ENCODE data around the gene CCDC92. TPM values are rescaled to one million over a fixed set of nuclear protein-coding genes. Genes with fewer than 3 reads are reported as not detected.
"Not testable (repeated sequence)": the region's sequence is repeated elsewhere in the genome, so short reads cannot be mapped to it uniquely, and the experiment has no call there.

The CCDC92 gene
- total RNA-seq, 2 experiments from 2014 or later, result 4.8 to 5.0 TPM

- no peak overlapping the region for H3K4me3 Mint-ChIP-seq
- no peak overlapping the region for H3K27ac Mint-ChIP-seq
- DNase-seq, result no peak
- no peaks in the 10 kb centered on the region for H3K4me1 Mint-ChIP-seq
- no peaks in the 10 kb centered on the region for H3K36me3 Mint-ChIP-seq
- H3K9me3 Mint-ChIP-seq, result no peaks in the 10 kb centered on the region
- H3K27me3 Mint-ChIP-seq, result no peaks in the 10 kb centered on the region
Measured at GRCh38 chr12:123951467-123951866, 21.2 kb downstream of the CCDC92 start.

- Mint-ChIP-seq H3K4me3 (no peak overlapping the region), H3K36me3 (no peaks in the 10 kb centered on the region), H3K27me3 (no peaks in the 10 kb centered on the region), H3K9me3 (no peaks in the 10 kb centered on the region), H3K27ac (no peak overlapping the region), H3K4me1 (no peaks in the 10 kb centered on the region)
- DNase-seq, result no peak
Measured at GRCh38 chr12:123950476-123951349, 21.9 kb downstream of the CCDC92 start.

- no peaks in the 10 kb centered on the region for H3K36me3 Mint-ChIP-seq
- no peaks in the 10 kb centered on the region for H3K27me3 Mint-ChIP-seq
- no peak overlapping the region for H3K4me3 Mint-ChIP-seq
- no peak for DNase-seq
- no peak overlapping the region for H3K27ac Mint-ChIP-seq
- no peaks in the 10 kb centered on the region for H3K4me1 Mint-ChIP-seq
- no peaks in the 10 kb centered on the region for H3K9me3 Mint-ChIP-seq
Measured at GRCh38 chr12:123949770-123950165, 22.9 kb downstream of the CCDC92 start.

- H3K9me3 Mint-ChIP-seq, result no peaks in the 10 kb centered on the region
- DNase-seq, result no peak
- H3K4me3 Mint-ChIP-seq, result no peak overlapping the region
- H3K4me1 Mint-ChIP-seq, result no peaks in the 10 kb centered on the region
- H3K27me3 Mint-ChIP-seq, result no peaks in the 10 kb centered on the region
- H3K27ac Mint-ChIP-seq, result no peak overlapping the region
- H3K36me3 Mint-ChIP-seq, result no peaks in the 10 kb centered on the region
Measured at GRCh38 chr12:123948796-123949769, 23.5 kb downstream of the CCDC92 start.

GRCh38 chr12:123948401-123948795, 24.2 kb downstream of the CCDC92 start:
- Mint-ChIP-seq H3K27ac (no peak overlapping the region), H3K9me3 (no peaks in the 10 kb centered on the region), H3K4me1 (no peaks in the 10 kb centered on the region), H3K36me3 (no peaks in the 10 kb centered on the region), H3K4me3 (no peak overlapping the region), H3K27me3 (no peaks in the 10 kb centered on the region)
- no peak for DNase-seq

GRCh38 chr12:123947531-123947930, 25.1 kb downstream of the CCDC92 start:
- not testable (repeated sequence) for H3K4me3 Mint-ChIP-seq, H3K9me3 Mint-ChIP-seq

GRCh38 chr12:123946516-123947505, 25.8 kb downstream of the CCDC92 start:
- not testable (repeated sequence) for H3K4me1 Mint-ChIP-seq, H3K4me3 Mint-ChIP-seq, DNase-seq, H3K9me3 Mint-ChIP-seq, H3K27ac Mint-ChIP-seq, H3K27me3 Mint-ChIP-seq, H3K36me3 Mint-ChIP-seq

More at GRCh38 chr12:123947531-123947930, 25.1 kb downstream of the CCDC92 start:
- H3K27me3 Mint-ChIP-seq, H3K4me1 Mint-ChIP-seq, H3K36me3 Mint-ChIP-seq, DNase-seq, H3K27ac Mint-ChIP-seq: not testable (repeated sequence)

GRCh38 chr12:123946152-123946515, 26.5 kb downstream of the CCDC92 start:
- Mint-ChIP-seq H3K4me3 (no peak overlapping the region), H3K9me3 (no peaks in the 10 kb centered on the region), H3K27ac (no peak overlapping the region), H3K27me3 (no peaks in the 10 kb centered on the region), H3K36me3 (peaks cover 14% of the 10 kb centered on the region), H3K4me1 (no peaks in the 10 kb centered on the region)
- no peak for DNase-seq

- Mint-ChIP-seq H3K36me3 (peaks cover 14% of the 10 kb centered on the region), H3K4me1 (no peaks in the 10 kb centered on the region), H3K27ac (no peak overlapping the region), H3K27me3 (no peaks in the 10 kb centered on the region), H3K9me3 (no peaks in the 10 kb centered on the region), H3K4me3 (no peak overlapping the region)
- DNase-seq, result no peak
Measured at GRCh38 chr12:123945287-123946151, 27.1 kb downstream of the CCDC92 start.

- Mint-ChIP-seq H3K36me3 (peaks cover 14% of the 10 kb centered on the region), H3K4me3 (no peak overlapping the region), H3K27ac (no peak overlapping the region), H3K27me3 (no peaks in the 10 kb centered on the region), H3K4me1 (no peaks in the 10 kb centered on the region), H3K9me3 (no peaks in the 10 kb centered on the region)
- DNase-seq, result no peak
Measured at GRCh38 chr12:123944696-123945095, 27.9 kb downstream of the CCDC92 start.

GRCh38 chr12:123943816-123944215, 28.8 kb downstream of the CCDC92 start:
- Mint-ChIP-seq H3K9me3 (no peaks in the 10 kb centered on the region), H3K4me1 (peaks cover 3% of the 10 kb centered on the region), H3K4me3 (no peak overlapping the region), H3K27ac (no peak overlapping the region), H3K36me3 (peaks cover 14% of the 10 kb centered on the region), H3K27me3 (no peaks in the 10 kb centered on the region)
- DNase-seq, result no peak

- Mint-ChIP-seq H3K27ac (no peak overlapping the region), H3K4me1 (peaks cover 10% of the 10 kb centered on the region), H3K36me3 (peaks cover 14% of the 10 kb centered on the region), H3K27me3 (no peaks in the 10 kb centered on the region), H3K9me3 (no peaks in the 10 kb centered on the region), H3K4me3 (no peak overlapping the region)
- DNase-seq, result no peak
Measured at GRCh38 chr12:123942911-123943648, 29.6 kb downstream of the CCDC92 start.

- DNase-seq, result no peak
- Mint-ChIP-seq H3K4me3 (no peak overlapping the region), H3K27me3 (no peaks in the 10 kb centered on the region), H3K9me3 (no peaks in the 10 kb centered on the region), H3K4me1 (peaks cover 19% of the 10 kb centered on the region), H3K27ac (no peak overlapping the region), H3K36me3 (peaks cover 14% of the 10 kb centered on the region)
Measured at GRCh38 chr12:123942238-123942653, 30.4 kb downstream of the CCDC92 start.

Measured in activated naive CD8-positive, alpha-beta T cell treated with anti-CD3 and anti-CD28 coated beads for 36 hours (primary cell).